ENCODE results near the gene IL15. TPM values are rescaled to one million over a fixed set of nuclear protein-coding genes. Genes with fewer than 3 reads are reported as not detected.

IL15 gene
- total RNA-seq, 1 experiment from 2014 or later: 2.6 TPM

- no peak for TF ChIP-seq KAT7 (CRISPR knock-in tag; IDR thresholded peaks at IDR 0.05; ENCODE audit: borderline replicate concordance)
- TF ChIP-seq E2F1 (CRISPR knock-in tag; IDR thresholded peaks at IDR 0.05): no peak
- TF ChIP-seq RORB (CRISPR knock-in tag; IDR thresholded peaks at IDR 0.05): no peak
- no peak for TF ChIP-seq FOXP4 (CRISPR knock-in tag; IDR thresholded peaks at IDR 0.05)
- TF ChIP-seq AR (CRISPR knock-in tag; IDR thresholded peaks at IDR 0.05): no peak
- TF ChIP-seq ATF1 (CRISPR knock-in tag; IDR thresholded peaks at IDR 0.05): no peak
- TF ChIP-seq ZNF281 (CRISPR knock-in tag; IDR thresholded peaks at IDR 0.05): no peak
- TF ChIP-seq PREB (CRISPR knock-in tag; IDR thresholded peaks at IDR 0.05; ENCODE audit: borderline replicate concordance): no peak
- no peak for TF ChIP-seq HMGXB4 (CRISPR knock-in tag; IDR thresholded peaks at IDR 0.05)
- no peak for TF ChIP-seq OVOL2 (CRISPR knock-in tag; IDR thresholded peaks at IDR 0.05; ENCODE audit: borderline replicate concordance)
- no peak for TF ChIP-seq ATF3 (CRISPR knock-in tag; conservative IDR thresholded peaks at IDR 0.05)
- no peak for TF ChIP-seq FOXK1 (CRISPR knock-in tag; IDR thresholded peaks at IDR 0.05)
- no peak for TF ChIP-seq PRDM15 (CRISPR knock-in tag; IDR thresholded peaks at IDR 0.05)
- no peak for TF ChIP-seq USF2 (CRISPR knock-in tag; IDR thresholded peaks at IDR 0.05)
- TF ChIP-seq ESRRA (CRISPR knock-in tag; IDR thresholded peaks at IDR 0.05; ENCODE audit: borderline replicate concordance): no peak
- no peak for TF ChIP-seq ZBTB21 (CRISPR knock-in tag; IDR thresholded peaks at IDR 0.05; ENCODE audit: borderline replicate concordance)
- no peak for TF ChIP-seq RELA (CRISPR knock-in tag; IDR thresholded peaks at IDR 0.05; ENCODE audit: borderline replicate concordance)
- DNase-seq (ENCODE audit: low spot score): no peak
- ChIA-PET CTCF (no interaction called here), POLR2A (no interaction called here)
- H3K4me3 Mint-ChIP-seq: no peak overlapping the region
- no peak for ATAC-seq
- H3K9me3 Mint-ChIP-seq: no peaks in the 10 kb centered on the region
- no peak overlapping the region for H3K27ac Mint-ChIP-seq
- no peaks in the 10 kb centered on the region for H3K4me1 Mint-ChIP-seq
- H3K27me3 Mint-ChIP-seq (ENCODE audit: low read depth): no peaks in the 10 kb centered on the region
- no peaks in the 10 kb centered on the region for H3K36me3 Mint-ChIP-seq
These were observed 10.6 kb downstream of the IL15 start for GRCh38 chr4:141646969-141647368.
